ENCODE measurements around the gene SRSF7.
"Not testable (repeated sequence)": the region's sequence is repeated elsewhere in the genome, so short reads cannot be mapped to it uniquely, and the experiment has no call there.

Gene SRSF7

DNA sequence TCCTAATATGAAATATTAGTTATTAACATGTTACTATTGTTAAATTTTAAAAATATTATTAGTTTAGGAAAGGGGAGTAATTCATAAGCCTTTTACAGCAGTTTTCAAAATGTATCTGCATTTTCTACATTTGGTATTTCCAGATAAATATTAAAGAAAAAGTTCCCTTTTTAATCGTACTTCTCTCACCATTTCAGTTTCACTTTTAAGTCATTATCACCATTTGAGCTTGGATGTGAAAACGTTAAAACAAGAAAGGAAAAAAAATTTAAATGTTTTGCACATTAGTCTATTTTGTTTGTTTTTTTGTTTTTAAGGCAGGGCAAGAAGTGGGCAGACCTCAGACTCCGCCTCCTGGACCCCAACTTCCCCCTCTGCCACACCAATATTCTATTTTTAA, 3.3 kb upstream of the SRSF7 start:
- in situ Hi-C loops (cut with MboI; ENCODE audit: low sequenced_read_pairs), result no loop called here

- in situ Hi-C loops (cut with MboI; ENCODE audit: low sequenced_read_pairs), result no loop called here
Measured at GRCh38 chr2:38754049-38754448, 2.9 kb upstream of the SRSF7 start.

DNA sequence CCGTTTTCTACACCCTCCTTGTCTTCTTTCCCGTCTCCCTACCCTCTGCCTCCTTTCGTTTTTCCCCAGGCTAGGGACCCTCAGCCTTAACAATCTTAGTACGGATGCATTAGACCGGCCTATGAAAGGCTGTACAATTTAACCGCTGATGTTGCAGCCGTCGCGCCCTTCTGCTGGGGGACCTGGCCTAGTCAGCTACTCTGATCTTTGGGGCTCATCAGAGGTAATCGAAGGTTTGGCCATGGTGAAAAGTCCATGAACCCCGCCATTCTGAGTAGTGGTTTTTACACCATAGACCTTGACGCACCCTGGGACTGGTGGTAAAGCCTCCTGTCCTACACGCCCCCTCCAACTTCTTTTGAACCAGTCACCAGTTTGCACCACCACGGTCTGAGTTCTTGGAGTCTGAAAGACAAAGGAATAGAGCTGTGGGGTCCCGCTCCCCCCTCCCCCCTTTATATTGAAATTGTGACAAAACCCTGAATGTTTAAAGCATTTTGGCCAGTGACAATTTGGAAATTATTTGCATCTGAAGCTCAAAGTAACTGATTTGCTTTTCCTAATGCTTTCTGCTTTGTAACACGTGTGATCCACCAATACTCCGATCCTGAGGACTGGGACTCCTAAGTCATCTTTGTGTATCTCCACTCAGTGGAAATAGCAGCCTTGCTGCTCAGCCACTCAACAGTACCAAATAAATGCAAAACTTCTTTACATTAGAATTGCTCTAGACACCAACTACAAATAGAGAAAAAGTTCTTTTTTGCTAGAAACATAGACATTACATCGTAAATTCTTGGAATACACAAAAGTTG, 642 bp upstream of the SRSF7 start:
- in situ Hi-C loops (cut with MboI; ENCODE audit: low sequenced_read_pairs), result no loop called here

- in situ Hi-C loops (cut with MboI; ENCODE audit: low sequenced_read_pairs), result no loop called here
Measured at GRCh38 chr2:38750011-38750890, 910 bp downstream of the SRSF7 start.

DNA sequence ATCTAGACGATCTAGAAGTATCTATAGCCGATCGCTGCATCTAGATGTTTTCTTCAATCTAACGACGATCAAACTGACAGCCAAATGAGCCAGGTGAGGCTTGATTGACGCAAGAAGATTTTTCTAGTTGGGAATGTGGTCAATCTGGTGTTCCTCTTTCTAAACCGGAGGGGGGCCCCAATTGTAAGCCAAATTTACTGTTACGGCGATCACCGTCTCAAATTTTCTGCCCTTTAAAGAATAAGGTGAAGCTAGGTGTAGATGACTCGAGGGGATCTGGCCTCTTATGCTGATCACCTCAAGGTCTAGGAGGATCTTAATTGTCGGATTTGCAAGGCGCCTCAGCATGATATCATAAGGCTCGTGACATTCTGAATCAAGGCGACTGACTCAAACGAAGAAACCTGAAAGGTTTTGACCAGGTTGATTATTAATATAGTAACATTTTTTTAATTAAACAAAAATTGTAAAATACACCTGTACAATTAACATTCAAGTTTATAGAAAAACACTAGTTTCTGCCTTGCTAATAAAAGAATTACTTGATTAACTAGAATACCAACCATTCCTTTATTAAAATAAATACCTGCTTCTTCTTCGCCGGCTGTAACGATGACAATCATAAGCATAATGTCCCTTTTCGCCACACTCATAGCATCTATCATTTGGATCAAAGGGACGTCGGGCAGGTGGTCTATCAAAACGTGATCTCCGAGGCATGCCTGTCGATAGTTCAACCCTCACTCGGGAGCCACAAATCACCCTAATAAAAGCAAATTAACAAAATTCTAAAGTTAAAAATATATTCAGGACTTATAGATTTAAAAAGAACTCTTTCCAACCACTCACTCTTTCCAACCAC, 2.0 kb downstream of the SRSF7 start:
- in situ Hi-C loops (cut with MboI; ENCODE audit: low sequenced_read_pairs), result no loop called here

DNA sequence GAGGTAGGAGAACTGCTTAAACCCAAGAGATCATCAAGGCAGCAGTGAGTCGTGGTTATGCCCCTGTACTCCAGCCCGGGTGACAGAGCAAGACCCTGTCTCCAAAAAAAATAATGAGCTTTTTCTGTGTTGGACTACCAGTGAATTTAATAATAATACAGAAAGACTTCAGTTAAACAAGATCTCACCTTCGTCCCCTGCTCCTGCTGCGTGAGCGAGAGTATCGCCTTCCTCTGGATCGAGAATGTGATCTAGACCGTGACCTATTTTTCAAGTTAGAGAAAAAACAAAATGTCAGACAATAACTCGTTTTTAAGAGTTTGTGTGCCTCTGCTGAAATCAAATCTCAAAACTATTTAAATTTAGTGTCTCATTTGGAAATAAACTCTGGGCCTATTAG, 2.8 kb downstream of the SRSF7 start:
- in situ Hi-C loops (cut with MboI; ENCODE audit: low sequenced_read_pairs), result no loop called here

DNA sequence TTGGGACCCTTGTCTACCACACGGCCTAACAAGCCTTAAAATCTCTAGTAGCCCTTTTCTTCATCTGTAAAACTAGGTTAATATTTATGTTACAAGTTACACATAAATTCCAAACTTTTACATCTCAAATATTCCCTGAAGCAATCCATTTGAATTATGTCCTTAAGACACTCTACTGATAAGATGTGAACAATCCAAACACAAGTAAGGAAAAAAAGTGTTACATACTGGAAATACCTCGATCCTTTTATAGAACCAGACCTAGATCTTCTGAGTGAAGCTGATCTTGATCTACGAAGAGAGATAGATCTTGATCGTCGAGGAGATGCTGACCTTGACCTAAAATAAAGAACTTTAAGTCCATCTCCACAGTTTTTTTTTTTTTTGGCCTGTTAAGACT, 3.3 kb downstream of the SRSF7 start:
- in situ Hi-C loops (cut with MboI; ENCODE audit: low sequenced_read_pairs), result no loop called here

DNA sequence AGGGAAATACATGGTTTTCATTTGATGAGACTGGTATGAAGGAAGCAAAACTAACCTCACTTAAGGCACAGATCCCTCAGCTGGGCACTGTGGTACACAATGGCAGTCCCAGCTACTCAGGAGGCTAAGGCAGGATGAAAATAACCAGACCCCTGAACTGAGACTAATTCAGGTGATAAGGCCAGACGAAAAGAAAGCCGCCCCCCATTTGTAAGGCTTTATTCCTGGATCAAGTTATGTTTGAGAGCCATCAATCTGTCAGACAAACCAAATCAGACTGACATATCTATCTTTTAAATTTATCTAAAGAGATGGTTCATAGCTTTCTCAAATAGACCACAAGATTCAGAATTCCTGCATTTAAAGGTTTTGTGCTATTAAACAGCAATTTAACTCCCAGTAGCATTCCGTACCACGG, 4.1 kb downstream of the SRSF7 start:
- in situ Hi-C loops (cut with MboI; ENCODE audit: low sequenced_read_pairs), result no loop called here

DNA sequence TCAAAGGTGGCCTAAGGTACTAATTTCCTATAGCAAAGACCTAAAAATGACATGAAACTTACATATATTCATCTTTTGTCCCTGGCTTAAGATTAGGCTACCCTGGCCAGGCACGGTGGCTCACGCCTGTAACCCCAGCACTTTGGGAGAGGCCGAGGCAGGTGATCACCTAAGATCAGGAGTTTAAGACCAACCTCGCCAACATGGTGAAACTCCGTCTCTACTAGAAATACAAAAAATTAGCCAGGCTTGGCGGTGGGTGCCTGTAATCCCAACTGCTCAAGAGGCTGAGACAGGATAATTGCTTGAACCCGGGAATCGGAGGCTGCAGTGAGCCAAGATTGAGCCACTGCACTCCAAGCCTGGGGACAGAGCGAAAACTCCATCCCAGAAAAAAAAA, 5.9 kb downstream of the SRSF7 start:
- in situ Hi-C loops (cut with MboI; ENCODE audit: low sequenced_read_pairs), result no loop called here

DNA sequence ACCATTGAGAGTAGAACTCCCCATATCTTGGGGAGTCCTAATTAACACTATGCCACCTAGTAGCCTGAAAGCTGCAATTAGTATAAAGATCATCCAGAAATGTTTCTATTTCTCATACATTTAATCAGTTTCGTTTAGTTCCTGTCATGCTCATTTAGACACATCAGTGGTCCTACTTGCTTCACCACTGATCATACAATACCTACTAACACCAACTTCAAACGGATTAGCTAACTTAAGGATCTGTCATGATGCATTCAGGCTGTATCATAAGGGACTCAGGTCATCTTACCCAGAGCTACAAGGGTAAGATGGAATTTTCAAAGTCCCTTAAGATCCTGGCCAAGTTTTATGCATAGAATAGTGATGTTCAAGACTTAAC, 6.8 kb downstream of the SRSF7 start:
- in situ Hi-C loops (cut with MboI; ENCODE audit: low sequenced_read_pairs), result no loop called here

GRCh38 chr2:38743672-38744398, 7.3 kb downstream of the SRSF7 start:
- in situ Hi-C loops (cut with MboI; ENCODE audit: low sequenced_read_pairs), result no loop called here

DNA sequence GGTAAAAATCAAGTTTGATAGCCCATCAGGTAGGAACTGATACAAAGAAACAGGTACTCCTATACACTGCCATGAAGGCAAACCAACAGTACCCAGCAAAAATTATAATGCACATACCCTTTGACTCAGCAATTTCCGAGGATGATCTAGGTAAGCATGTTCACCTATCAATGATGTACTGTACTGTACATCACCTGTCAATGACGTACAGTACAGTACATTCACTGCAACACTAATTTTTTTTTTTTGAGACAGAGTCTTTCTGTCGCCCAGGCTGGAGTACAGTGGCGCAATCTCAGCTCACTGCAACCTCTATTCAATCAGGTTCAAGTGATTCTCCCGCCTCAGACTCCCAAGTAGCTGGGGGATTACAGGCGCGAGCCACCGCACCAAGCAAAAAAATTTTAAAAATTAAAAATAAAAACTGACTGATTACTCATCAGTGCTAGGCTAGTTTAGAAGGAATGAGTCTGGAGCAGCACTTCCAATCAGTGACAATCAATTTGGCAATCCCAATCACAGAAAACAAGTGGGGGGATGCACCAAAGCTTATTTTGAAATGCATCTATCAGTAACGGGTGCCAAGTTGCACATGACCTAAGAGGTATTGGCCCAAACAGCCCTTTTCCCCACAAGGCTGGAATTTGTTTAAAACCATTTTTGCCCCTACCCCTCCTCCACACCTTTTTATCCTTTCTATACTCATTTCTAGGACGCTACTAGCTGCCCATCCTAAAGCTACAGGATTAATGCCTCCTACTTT, 8.2 kb downstream of the SRSF7 start:
- in situ Hi-C loops (cut with MboI; ENCODE audit: low sequenced_read_pairs), result no loop called here

- in situ Hi-C loops (cut with MboI; ENCODE audit: low sequenced_read_pairs), result no loop called here
Measured at GRCh38 chr2:38740851-38741731, 10.1 kb downstream of the SRSF7 start.

- in situ Hi-C loops (cut with MboI; ENCODE audit: low sequenced_read_pairs), result no loop called here
Measured at GRCh38 chr2:38739524-38739923, 11.6 kb downstream of the SRSF7 start.

DNA sequence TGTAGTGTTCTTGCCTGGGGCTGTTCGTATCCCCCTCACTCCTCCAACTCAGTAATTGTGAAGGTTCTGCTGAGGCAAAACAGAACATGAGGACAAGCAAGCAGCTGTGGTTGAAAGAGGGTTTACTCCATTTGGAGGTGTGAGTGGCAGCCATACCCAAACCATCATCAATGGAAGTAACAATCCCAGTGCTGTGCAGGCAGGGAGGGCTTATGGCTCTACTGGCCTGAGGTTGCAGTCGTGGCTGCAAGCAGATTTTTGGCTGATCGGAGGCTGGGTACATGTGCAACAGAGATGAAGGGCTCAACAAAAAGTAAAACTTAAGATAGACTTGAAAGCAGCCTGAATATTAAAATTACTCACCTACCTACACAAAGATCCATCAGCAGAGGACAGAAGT, 13.2 kb downstream of the SRSF7 start:
- in situ Hi-C loops (cut with MboI; ENCODE audit: low sequenced_read_pairs), result no loop called here

DNA sequence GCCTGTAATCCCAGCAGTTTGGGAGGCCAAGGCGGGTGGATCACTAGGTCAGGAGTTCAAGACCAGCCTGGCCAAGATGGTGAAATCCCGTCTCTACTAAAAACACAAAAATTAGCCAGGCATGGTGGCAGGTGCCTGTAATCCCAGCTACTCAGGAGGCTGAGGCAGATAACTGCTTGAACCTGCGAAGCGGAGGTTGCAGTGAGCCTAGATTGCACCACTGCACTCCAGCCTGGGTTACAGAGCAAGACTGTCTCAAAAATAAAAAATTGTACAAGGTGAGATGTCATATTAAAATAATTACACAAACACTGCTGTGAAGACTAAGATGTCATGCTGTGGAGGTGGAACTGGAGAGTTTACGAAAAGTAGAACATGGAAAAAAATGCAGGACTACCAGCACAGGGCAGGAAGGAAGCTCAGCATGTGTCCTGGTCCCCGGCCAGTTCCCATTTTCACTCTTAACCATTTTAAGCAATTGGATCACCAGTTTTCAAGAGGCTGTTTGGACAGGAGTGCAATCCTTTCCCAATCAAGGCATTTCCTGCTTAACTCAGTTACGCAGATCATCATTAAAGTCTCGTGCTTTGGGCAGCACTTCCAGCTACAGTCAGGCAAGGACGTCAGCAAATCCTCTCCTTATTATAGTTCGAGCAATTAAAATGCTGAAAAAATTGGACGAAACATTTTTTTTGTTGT, 14.0 kb downstream of the SRSF7 start:
- in situ Hi-C loops (cut with MboI; ENCODE audit: low sequenced_read_pairs), result not testable (repeated sequence)

GRCh38 chr2:38735999-38736320, 15.2 kb downstream of the SRSF7 start:
- in situ Hi-C loops (cut with MboI; ENCODE audit: low sequenced_read_pairs), result no loop called here

- in situ Hi-C loops (cut with MboI; ENCODE audit: low sequenced_read_pairs), result no loop called here
Measured at GRCh38 chr2:38734299-38735058, 16.7 kb downstream of the SRSF7 start.
